HEK293 (cell line): ENCODE measurements around the gene BTBD16.

Experiments
- CTCF ChIA-PET: fragments of 350-600 bp; formaldehyde crosslinking; extraction: SDS; loops from one replicate; lab custom pipeline; 2021; ENCODE audit warnings: antibody characterized with exemption; lab: Yijun Ruan, JAX
- POLR2A ChIA-PET: fragments of 300-600 bp; formaldehyde crosslinking; extraction: SDS; loops from one replicate; lab custom pipeline; 2020; ENCODE audit warnings: antibody characterized with exemption, inconsistent platforms; lab: Yijun Ruan, JAX
- H3K27ac ChIP-seq: fragments of 200-500 bp; sonication (Bioruptor generic); 2 replicates; pipeline ENCODE4 v1.5.1; 2014; ENCODE audit warnings: low read depth, low read length, control low read depth, inconsistent platforms; ENCODE audit errors: extremely low read depth
- H3K36me3 ChIP-seq, 2 experiments: fragments of 200-500 bp in 1 of 2; sonication (Bioruptor generic) in 1 of 2; 1 replicate in 1 of 2; 2 replicates in 1 of 2; pipeline ENCODE4 v1.5.1; 2014 to 2017; ENCODE audit warnings: inconsistent platforms in 2 of 2, low read length in 2 of 2; ENCODE audit not compliant: control insufficient read depth in 2 of 2, insufficient read depth in 1 of 2
- H3K4me1 ChIP-seq: fragments of 200-500 bp; sonication (Bioruptor generic); 2 replicates; pipeline ENCODE4 v1.5.1; 2014; ENCODE audit warnings: mild to moderate bottlenecking, low read length, inconsistent platforms; ENCODE audit not compliant: control insufficient read depth, insufficient read depth
- H3K4me3 ChIP-seq: 2 replicates; pipeline ENCODE4 v1.5.1; 2011; ENCODE audit warnings: low read depth, mild to moderate bottlenecking, control low read depth, low read length, moderate library complexity
- H3K9me3 ChIP-seq: fragments of 200-500 bp; sonication (Bioruptor generic); 2 replicates; pipeline ENCODE4 v1.5.1; 2014; ENCODE audit warnings: low read depth, low read length, inconsistent platforms; ENCODE audit not compliant: control insufficient read depth, insufficient read depth
- ZIC2 ChIP-seq: fragments of 450-650 bp; formaldehyde crosslinking; IDR thresholded peaks from 2 replicates; pipeline ENCODE4 v1.5.1; 2016; ENCODE audit warnings: missing biosample characterization, missing genetic modification characterization
- ZNF112 ChIP-seq: fragments of 450-650 bp; formaldehyde crosslinking; IDR thresholded peaks from 2 replicates; pipeline ENCODE4 v1.5.0; 2017; ENCODE audit warnings: missing biosample characterization, missing genetic modification characterization
- ZNF529 ChIP-seq: fragments of 450-650 bp; formaldehyde crosslinking; IDR thresholded peaks from 2 replicates; pipeline ENCODE4 v1.5.1; 2017; ENCODE audit warnings: missing genetic modification characterization, missing biosample characterization; ENCODE audit not compliant: insufficient replicate concordance
- ZNF843 ChIP-seq: fragments of 450-650 bp; formaldehyde crosslinking; IDR thresholded peaks from 2 replicates; pipeline ENCODE4 v1.5.1; 2016; ENCODE audit warnings: missing biosample characterization, missing genetic modification characterization
- ZSCAN23 ChIP-seq: fragments of 450-650 bp; formaldehyde crosslinking; IDR thresholded peaks from 2 replicates; pipeline ENCODE4 v1.5.1; 2016; ENCODE audit warnings: missing biosample characterization, missing genetic modification characterization
- TF ChIP-seq, protein P1 (sequence below): fragments of 450-650 bp; formaldehyde crosslinking; IDR thresholded peaks from 2 replicates; pipeline ENCODE4 v1.5.1; 2016; ENCODE audit warnings: missing biosample characterization, missing genetic modification characterization
- TF ChIP-seq, protein P2 (sequence below): fragments of 450-650 bp; formaldehyde crosslinking; IDR thresholded peaks from 2 replicates; pipeline ENCODE4 v1.5.1; 2016; ENCODE audit warnings: missing biosample characterization, missing genetic modification characterization
- TF ChIP-seq, protein P3 (sequence below): fragments of 450-650 bp; formaldehyde crosslinking; IDR thresholded peaks from 2 replicates; pipeline ENCODE4 v1.5.1; 2016; ENCODE audit warnings: missing biosample characterization, missing genetic modification characterization
- TF ChIP-seq, protein P4 (sequence below): fragments of 450-650 bp; formaldehyde crosslinking; conservative IDR thresholded peaks from 2 replicates; pipeline ENCODE4 v1.5.1; 2016; ENCODE audit warnings: low read depth, missing biosample characterization, missing genetic modification characterization
- TF ChIP-seq, protein P5 (sequence below): IDR thresholded peaks from 2 replicates; pipeline ENCODE4 v1.6.1; 2011; ENCODE audit warnings: mild to moderate bottlenecking, low read depth, low read length, borderline replicate concordance
- TF ChIP-seq, protein P6 (sequence below): fragments of 450-650 bp; formaldehyde crosslinking; IDR thresholded peaks from 2 replicates; pipeline ENCODE4 v1.5.1; 2016; ENCODE audit warnings: missing biosample characterization, missing genetic modification characterization

Gene BTBD16

DNA sequence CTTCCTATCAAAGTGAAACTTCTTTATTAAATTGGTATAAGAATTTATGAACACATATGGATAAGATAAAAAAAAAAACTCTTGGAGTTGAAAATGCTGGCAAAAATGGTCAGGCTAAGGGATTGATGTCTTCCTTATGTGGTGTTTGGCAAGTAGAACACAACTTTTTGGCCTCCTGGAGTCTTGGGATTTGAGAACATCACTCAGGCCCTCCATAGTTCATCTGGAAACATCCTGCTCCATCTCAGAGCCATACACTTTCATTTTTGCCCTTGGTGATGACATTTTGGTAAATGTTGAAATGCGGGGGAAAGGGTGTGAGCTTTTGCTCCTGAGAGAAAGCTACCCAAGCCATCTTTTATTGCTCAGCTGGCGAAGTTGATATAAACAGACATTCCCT is 27.5 kb upstream of the BTBD16 start:
- Histone ChIP-seq H3K4me1 (no peaks in the 10 kb centered on the region), H3K27ac (no peak overlapping the region), H3K9me3 (no peaks in the 10 kb centered on the region), H3K36me3 (peaks cover 0 to 13% of the 10 kb centered on the region in 2 experiments; a peak in 2 of 3 replicates), H3K4me3 (no peak overlapping the region)
- ChIA-PET POLR2A (no interaction called here), CTCF (interaction anchor here (4.2 kb wide), 1 partner anchor 24 kb away, joined by 16 read pairs; no protein-coding TSS in a partner anchor)
- TF ChIP-seq ZNF529 (tag by site-specific recombination) (no peak), ZSCAN23 (tag by site-specific recombination) (no peak)
- TF ChIP-seq, protein P1, sequence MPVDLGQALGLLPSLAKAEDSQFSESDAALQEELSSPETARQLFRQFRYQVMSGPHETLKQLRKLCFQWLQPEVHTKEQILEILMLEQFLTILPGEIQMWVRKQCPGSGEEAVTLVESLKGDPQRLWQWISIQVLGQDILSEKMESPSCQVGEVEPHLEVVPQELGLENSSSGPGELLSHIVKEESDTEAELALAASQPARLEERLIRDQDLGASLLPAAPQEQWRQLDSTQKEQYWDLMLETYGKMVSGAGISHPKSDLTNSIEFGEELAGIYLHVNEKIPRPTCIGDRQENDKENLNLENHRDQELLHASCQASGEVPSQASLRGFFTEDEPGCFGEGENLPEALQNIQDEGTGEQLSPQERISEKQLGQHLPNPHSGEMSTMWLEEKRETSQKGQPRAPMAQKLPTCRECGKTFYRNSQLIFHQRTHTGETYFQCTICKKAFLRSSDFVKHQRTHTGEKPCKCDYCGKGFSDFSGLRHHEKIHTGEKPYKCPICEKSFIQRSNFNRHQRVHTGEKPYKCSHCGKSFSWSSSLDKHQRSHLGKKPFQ: no peak
- TF ChIP-seq, protein P2, sequence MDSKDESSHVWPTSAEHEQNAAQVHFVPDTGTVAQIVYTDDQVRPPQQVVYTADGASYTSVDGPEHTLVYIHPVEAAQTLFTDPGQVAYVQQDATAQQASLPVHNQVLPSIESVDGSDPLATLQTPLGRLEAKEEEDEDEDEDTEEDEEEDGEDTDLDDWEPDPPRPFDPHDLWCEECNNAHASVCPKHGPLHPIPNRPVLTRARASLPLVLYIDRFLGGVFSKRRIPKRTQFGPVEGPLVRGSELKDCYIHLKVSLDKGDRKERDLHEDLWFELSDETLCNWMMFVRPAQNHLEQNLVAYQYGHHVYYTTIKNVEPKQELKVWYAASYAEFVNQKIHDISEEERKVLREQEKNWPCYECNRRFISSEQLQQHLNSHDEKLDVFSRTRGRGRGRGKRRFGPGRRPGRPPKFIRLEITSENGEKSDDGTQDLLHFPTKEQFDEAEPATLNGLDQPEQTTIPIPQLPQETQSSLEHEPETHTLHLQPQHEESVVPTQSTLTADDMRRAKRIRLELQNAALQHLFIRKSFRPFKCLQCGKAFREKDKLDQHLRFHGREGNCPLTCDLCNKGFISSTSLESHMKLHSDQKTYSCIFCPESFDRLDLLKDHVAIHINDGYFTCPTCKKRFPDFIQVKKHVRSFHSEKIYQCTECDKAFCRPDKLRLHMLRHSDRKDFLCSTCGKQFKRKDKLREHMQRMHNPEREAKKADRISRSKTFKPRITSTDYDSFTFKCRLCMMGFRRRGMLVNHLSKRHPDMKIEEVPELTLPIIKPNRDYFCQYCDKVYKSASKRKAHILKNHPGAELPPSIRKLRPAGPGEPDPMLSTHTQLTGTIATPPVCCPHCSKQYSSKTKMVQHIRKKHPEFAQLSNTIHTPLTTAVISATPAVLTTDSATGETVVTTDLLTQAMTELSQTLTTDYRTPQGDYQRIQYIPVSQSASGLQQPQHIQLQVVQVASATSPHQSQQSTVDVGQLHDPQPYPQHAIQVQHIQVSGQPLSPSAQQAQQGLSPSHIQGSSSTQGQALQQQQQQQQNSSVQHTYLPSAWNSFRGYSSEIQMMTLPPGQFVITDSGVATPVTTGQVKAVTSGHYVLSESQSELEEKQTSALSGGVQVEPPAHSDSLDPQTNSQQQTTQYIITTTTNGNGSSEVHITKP (tag by site-specific recombination): no peak
- TF ChIP-seq, protein P3, sequence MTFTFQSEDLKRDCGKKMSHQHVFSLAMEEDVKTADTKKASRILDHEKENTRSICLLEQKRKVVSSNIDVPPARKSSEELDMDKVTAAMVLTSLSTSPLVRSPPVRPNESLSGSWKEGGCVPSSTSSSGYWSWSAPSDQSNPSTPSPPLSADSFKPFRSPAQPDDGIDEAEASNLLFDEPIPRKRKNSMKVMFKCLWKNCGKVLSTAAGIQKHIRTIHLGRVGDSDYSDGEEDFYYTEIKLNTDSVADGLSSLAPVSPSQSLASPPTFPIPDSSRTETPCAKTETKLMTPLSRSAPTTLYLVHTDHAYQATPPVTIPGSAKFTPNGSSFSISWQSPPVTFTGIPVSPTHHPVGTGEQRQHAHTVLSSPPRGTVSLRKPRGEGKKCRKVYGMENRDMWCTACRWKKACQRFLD (tag by site-specific recombination): no peak
- TF ChIP-seq, protein P4, sequence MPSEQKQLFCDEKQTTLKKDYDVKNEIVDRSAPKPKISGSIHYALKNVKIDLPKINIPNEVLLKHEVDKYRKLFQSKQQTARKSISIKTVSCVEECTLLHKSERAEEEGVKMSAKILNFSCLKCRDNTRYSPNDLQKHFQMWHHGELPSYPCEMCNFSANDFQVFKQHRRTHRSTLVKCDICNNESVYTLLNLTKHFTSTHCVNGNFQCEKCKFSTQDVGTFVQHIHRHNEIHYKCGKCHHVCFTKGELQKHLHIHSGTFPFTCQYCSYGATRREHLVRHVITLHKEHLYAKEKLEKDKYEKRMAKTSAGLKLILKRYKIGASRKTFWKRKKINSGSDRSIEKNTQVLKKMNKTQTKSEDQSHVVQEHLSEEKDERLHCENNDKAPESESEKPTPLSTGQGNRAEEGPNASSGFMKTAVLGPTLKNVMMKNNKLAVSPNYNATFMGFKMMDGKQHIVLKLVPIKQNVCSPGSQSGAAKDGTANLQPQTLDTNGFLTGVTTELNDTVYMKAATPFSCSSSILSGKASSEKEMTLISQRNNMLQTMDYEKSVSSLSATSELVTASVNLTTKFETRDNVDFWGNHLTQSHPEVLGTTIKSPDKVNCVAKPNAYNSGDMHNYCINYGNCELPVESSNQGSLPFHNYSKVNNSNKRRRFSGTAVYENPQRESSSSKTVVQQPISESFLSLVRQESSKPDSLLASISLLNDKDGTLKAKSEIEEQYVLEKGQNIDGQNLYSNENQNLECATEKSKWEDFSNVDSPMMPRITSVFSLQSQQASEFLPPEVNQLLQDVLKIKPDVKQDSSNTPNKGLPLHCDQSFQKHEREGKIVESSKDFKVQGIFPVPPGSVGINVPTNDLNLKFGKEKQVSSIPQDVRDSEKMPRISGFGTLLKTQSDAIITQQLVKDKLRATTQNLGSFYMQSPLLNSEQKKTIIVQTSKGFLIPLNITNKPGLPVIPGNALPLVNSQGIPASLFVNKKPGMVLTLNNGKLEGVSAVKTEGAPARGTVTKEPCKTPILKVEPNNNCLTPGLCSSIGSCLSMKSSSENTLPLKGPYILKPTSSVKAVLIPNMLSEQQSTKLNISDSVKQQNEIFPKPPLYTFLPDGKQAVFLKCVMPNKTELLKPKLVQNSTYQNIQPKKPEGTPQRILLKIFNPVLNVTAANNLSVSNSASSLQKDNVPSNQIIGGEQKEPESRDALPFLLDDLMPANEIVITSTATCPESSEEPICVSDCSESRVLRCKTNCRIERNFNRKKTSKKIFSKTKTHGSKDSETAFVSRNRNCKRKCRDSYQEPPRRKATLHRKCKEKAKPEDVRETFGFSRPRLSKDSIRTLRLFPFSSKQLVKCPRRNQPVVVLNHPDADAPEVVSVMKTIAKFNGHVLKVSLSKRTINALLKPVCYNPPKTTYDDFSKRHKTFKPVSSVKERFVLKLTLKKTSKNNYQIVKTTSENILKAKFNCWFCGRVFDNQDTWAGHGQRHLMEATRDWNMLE (tag by site-specific recombination): no peak

DNA sequence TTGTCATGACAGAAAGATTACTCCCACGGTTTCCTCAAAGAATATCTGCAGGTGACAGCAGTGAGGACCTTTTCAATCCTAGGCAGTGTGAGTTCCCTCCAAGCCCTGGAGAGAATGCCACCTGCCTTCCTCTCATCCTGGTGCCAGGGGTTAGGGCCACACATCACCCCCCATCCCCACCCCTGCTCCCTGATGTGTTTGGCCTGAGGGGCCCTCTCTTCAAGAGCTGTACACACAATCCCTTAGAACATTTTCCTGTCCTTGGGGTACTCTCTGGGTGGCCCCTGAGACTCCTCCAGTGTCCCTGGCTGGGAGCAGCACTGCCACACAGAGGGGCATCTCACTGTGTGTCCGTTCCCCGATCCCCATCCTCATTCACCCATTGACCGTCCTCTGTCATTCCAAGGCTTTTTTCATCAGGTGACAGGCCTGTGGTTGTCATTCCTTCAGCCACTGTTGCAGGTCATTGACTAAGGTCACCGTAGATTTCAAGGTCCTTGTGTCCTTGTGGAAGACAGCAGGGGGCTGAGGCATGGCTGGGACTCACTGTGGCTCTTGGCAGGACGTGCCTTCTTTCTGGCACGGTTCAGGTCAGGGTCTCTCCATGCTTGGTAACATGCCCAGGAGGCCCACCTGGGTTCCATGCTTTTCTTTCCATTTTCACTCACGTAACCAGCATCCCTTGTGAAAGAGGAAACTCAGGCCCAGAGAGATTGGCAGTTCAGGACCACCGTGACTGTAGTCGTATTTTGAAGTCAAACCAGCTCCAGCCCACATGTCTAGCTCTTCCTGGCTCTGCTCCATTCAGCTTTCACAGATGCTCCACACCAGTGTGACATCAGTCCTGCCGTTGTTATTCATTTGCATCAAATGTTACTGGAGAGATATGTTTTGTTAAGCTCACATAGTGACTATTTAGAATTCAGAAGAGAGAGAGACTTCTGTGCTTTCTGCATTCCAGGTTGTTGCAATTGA is 26.8 kb upstream of the BTBD16 start:
- Histone ChIP-seq H3K4me3 (no peak overlapping the region), H3K36me3 (peaks cover 0 to 13% of the 10 kb centered on the region in 2 experiments; a peak in 2 of 3 replicates), H3K4me1 (no peaks in the 10 kb centered on the region), H3K9me3 (no peaks in the 10 kb centered on the region), H3K27ac (no peak overlapping the region)
- TF ChIP-seq ZNF843 (no peak), ZNF112 (tag by site-specific recombination) (no peak), ZIC2 (tag by site-specific recombination) (peak; percentile 34; the same call in 1 of the 2 replicates)
- TF ChIP-seq, protein P5, sequence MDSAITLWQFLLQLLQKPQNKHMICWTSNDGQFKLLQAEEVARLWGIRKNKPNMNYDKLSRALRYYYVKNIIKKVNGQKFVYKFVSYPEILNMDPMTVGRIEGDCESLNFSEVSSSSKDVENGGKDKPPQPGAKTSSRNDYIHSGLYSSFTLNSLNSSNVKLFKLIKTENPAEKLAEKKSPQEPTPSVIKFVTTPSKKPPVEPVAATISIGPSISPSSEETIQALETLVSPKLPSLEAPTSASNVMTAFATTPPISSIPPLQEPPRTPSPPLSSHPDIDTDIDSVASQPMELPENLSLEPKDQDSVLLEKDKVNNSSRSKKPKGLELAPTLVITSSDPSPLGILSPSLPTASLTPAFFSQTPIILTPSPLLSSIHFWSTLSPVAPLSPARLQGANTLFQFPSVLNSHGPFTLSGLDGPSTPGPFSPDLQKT: no peak
- TF ChIP-seq, protein P6, sequence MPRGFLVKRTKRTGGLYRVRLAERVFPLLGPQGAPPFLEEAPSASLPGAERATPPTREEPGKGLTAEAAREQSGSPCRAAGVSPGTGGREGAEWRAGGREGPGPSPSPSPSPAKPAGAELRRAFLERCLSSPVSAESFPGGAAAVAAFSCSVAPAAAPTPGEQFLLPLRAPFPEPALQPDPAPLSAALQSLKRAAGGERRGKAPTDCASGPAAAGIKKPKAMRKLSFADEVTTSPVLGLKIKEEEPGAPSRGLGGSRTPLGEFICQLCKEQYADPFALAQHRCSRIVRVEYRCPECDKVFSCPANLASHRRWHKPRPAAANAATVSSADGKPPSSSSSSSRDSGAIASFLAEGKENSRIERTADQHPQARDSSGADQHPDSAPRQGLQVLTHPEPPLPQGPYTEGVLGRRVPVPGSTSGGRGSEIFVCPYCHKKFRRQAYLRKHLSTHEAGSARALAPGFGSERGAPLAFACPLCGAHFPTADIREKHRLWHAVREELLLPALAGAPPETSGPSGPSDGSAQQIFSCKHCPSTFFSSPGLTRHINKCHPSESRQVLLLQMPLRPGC (tag by site-specific recombination): no peak
- ChIA-PET POLR2A (no interaction called here), CTCF (interaction anchor here (4.2 kb wide), 1 partner anchor 24 kb away, joined by 16 read pairs; no protein-coding TSS in a partner anchor)
